H9 (cell line): ENCODE results near the gene SMYD2. TPM values are rescaled to one million over a fixed set of nuclear protein-coding genes. Genes with fewer than 3 reads are reported as not detected.

Experiments used
- DNase-seq: peaks from one replicate; pipeline ENCODE4 v3.0.0-alpha.2; 2017
- H2AFZ ChIP-seq: one replicate; pipeline ENCODE4 v1.6.1; 2013; ENCODE audit warnings: mild to moderate bottlenecking, low read length, control low read depth, moderate library complexity
- H2AK5ac ChIP-seq: 2 replicates; pipeline ENCODE4 v1.6.1; 2013; ENCODE audit warnings: low read length, control low read depth, mixed read lengths; ENCODE audit not compliant: insufficient read length
- H2BK120ac ChIP-seq: one replicate; pipeline ENCODE4 v1.6.1; 2013; ENCODE audit warnings: low read depth, mild to moderate bottlenecking, low read length, control low read depth, inconsistent platforms; ENCODE audit not compliant: poor library complexity, severe bottlenecking
- H2BK12ac ChIP-seq: 2 replicates; pipeline ENCODE4 v1.6.1; 2013; ENCODE audit warnings: low read length, control low read depth, mixed read lengths, low read depth; ENCODE audit not compliant: insufficient read length
- H2BK15ac ChIP-seq: 2 replicates; pipeline ENCODE4 v1.6.1; 2013; ENCODE audit warnings: low read depth, low read length, control low read depth
- H2BK20ac ChIP-seq: one replicate; pipeline ENCODE4 v1.6.1; 2013; ENCODE audit warnings: low read depth, mild to moderate bottlenecking, low read length, control low read depth, inconsistent platforms; ENCODE audit not compliant: poor library complexity, severe bottlenecking
- H2BK5ac ChIP-seq: 2 replicates; pipeline ENCODE4 v1.6.1; 2013; ENCODE audit warnings: low read length, control low read depth, mixed read lengths; ENCODE audit not compliant: insufficient read length
- H3K14ac ChIP-seq: 2 replicates; pipeline ENCODE4 v1.6.1; 2013; ENCODE audit warnings: low read length, control low read depth; ENCODE audit not compliant: insufficient read depth
- H3K18ac ChIP-seq: 2 replicates; pipeline ENCODE4 v1.6.1; 2013; ENCODE audit warnings: low read depth, mild to moderate bottlenecking, mixed read lengths, low read length, control low read depth; ENCODE audit not compliant: insufficient read length
- H3K23ac ChIP-seq: 2 replicates; pipeline ENCODE4 v1.6.1; 2013; ENCODE audit warnings: low read length, control low read depth, mixed read lengths, low read depth; ENCODE audit not compliant: insufficient read length
- H3K23me2 ChIP-seq: 2 replicates; pipeline ENCODE4 v1.6.1; 2013; ENCODE audit warnings: low read depth, mild to moderate bottlenecking, mixed read lengths, low read length, control low read depth; ENCODE audit not compliant: insufficient read length, poor library complexity, severe bottlenecking
- H3K27ac ChIP-seq: 2 replicates; pipeline ENCODE4 v1.5.1; 2013; ENCODE audit warnings: low read length, control low read depth, mixed read lengths, low read depth; ENCODE audit not compliant: insufficient read length
- H3K27me3 ChIP-seq: 2 replicates; pipeline ENCODE4 v1.6.1; 2013; ENCODE audit warnings: low read length, control low read depth, inconsistent platforms; ENCODE audit not compliant: insufficient read depth
- H3K4ac ChIP-seq: 2 replicates; pipeline ENCODE4 v1.6.1; 2013; ENCODE audit warnings: low read depth, mild to moderate bottlenecking, control low read depth, inconsistent platforms, low read length, moderate library complexity
- H3K4me1 ChIP-seq: 2 replicates; pipeline ENCODE4 v1.6.1; 2013; ENCODE audit warnings: low read length, control low read depth, inconsistent platforms; ENCODE audit not compliant: insufficient read depth
- H3K4me2 ChIP-seq: 2 replicates; pipeline ENCODE4 v1.6.1; 2013; ENCODE audit warnings: low read length, control low read depth, mixed read lengths; ENCODE audit not compliant: insufficient read length, insufficient read depth
- H3K56ac ChIP-seq: 2 replicates; pipeline ENCODE4 v1.6.1; 2013; ENCODE audit warnings: low read depth, mild to moderate bottlenecking, mixed read lengths, low read length, control low read depth; ENCODE audit not compliant: insufficient read length
- H3K79me1 ChIP-seq: 2 replicates; pipeline ENCODE4 v1.6.1; 2013; ENCODE audit warnings: low read depth, mild to moderate bottlenecking, moderate library complexity, low read length, control low read depth, inconsistent platforms; ENCODE audit not compliant: insufficient read depth, poor library complexity, severe bottlenecking
- H3K79me2 ChIP-seq: 2 replicates; pipeline ENCODE4 v1.6.1; 2013; ENCODE audit warnings: low read length, control low read depth, inconsistent platforms; ENCODE audit not compliant: insufficient read depth
- H3K9ac ChIP-seq: 2 replicates; pipeline ENCODE4 v1.6.1; 2013; ENCODE audit warnings: low read length, control low read depth, mixed read lengths; ENCODE audit not compliant: insufficient read length; ENCODE audit errors: extremely low read depth
- H3K9me3 ChIP-seq: one replicate; pipeline ENCODE4 v1.6.1; 2013; ENCODE audit warnings: low read depth, low read length, inconsistent platforms; ENCODE audit not compliant: control insufficient read depth
- H3T11ph ChIP-seq: one replicate; pipeline ENCODE4 v1.6.1; 2013; ENCODE audit warnings: mild to moderate bottlenecking, low read length, control low read depth, inconsistent platforms
- H4K20me1 ChIP-seq: one replicate; pipeline ENCODE4 v1.6.1; 2013; ENCODE audit not compliant: control insufficient read depth, insufficient read length, insufficient read depth
- H4K5ac ChIP-seq: 2 replicates; pipeline ENCODE4 v1.6.1; 2013; ENCODE audit warnings: low read depth, mild to moderate bottlenecking, mixed read lengths, low read length, control low read depth; ENCODE audit not compliant: insufficient read length
- H4K8ac ChIP-seq: replicated peaks from 2 replicates; pipeline ENCODE4 v1.6.1; 2013; ENCODE audit warnings: low read length, control low read depth, mixed read lengths, low read depth; ENCODE audit not compliant: insufficient read length
- H4K91ac ChIP-seq: 2 replicates; pipeline ENCODE4 v1.6.1; 2013; ENCODE audit warnings: low read depth, mild to moderate bottlenecking, moderate library complexity, mixed read lengths, low read length, control low read depth; ENCODE audit not compliant: insufficient read length
- H3K27ac Mint-ChIP-seq, 3 experiments: 2 replicates in 2 of 3; 3 replicates in 1 of 3; pipeline ENCODE4 v1.8.0; 2020 to 2021; ENCODE audit warnings: mixed read lengths in 3 of 3, mild to moderate bottlenecking in 1 of 3, moderate library complexity in 1 of 3
- H3K27me3 Mint-ChIP-seq: 2 replicates; pipeline ENCODE4 v1.8.0; 2021; ENCODE audit warnings: low read depth, mild to moderate bottlenecking, moderate library complexity, mixed read lengths
- H3K36me3 Mint-ChIP-seq, 3 experiments: 2 replicates in 2 of 3; 3 replicates in 1 of 3; pipeline ENCODE4 v1.8.0; 2020 to 2021; ENCODE audit warnings: low read depth in 3 of 3, mixed read lengths in 3 of 3; ENCODE audit not compliant: insufficient read depth in 1 of 3
- H3K4me1 Mint-ChIP-seq, 2 experiments: 2 replicates each; pipeline ENCODE4 v1.8.0; 2020; ENCODE audit warnings: mixed read lengths in 2 of 2
- H3K4me3 Mint-ChIP-seq, 2 experiments: 2 replicates in 1 of 2; 3 replicates in 1 of 2; pipeline ENCODE4 v1.8.0; 2020 to 2021; ENCODE audit warnings: mild to moderate bottlenecking in 2 of 2, mixed read lengths in 2 of 2, moderate library complexity in 1 of 2
- H3K9me3 Mint-ChIP-seq, 2 experiments: 2 replicates in 1 of 2; 3 replicates in 1 of 2; pipeline ENCODE4 v1.8.0; 2020; ENCODE audit warnings: mild to moderate bottlenecking in 2 of 2, mixed read lengths in 2 of 2, moderate library complexity in 1 of 2
- CTCF ChIP-seq: fragments of 200-600 bp; sonication (generic); conservative IDR thresholded peaks from 3 replicates; pipeline ENCODE4 v1.8.0; 2021; ENCODE audit warnings: antibody characterized with exemption, mild to moderate bottlenecking
- WGBS: extraction: QIAGEN DNeasy Blood & Tissue Kit; methylation state at CpG from one replicate; pipeline ENCODE4 v1.1.7; 2013; ENCODE audit warnings: missing lambda C conversion rate, low lambda C conversion rate, mixed read lengths; ENCODE audit not compliant: insufficient read length; ENCODE audit errors: extremely low coverage; 5-methylcytosine and 5-hydroxymethylcytosine counted together
- total RNA-seq: library from RNA; stranded (reverse); gene quantifications from 2 replicates; pipeline ENCODE4 v1.2.1, GENCODE V29; 2021

Gene SMYD2
- total RNA-seq, 1 experiment from 2014 or later, result 10.9 TPM

GRCh38 chr1:214285610-214286440, 4.9 kb downstream of the SMYD2 start:
- no peaks in the 10 kb centered on the region for H3K9me3 ChIP-seq
- H3T11ph ChIP-seq, result no peak overlapping the region
- Mint-ChIP-seq H3K4me1 (peaks cover 26 to 44% of the 10 kb centered on the region in 2 experiments), H3K9me3 (no peaks in the 10 kb centered on the region; a peak in 1 of 5 replicates), H3K4me3 (no peak overlapping the region), H3K27me3 (peaks cover 74% of the 10 kb centered on the region), H3K27ac (no peak overlapping the region; a peak in 1 of 7 replicates), H3K36me3 (no peaks in the 10 kb centered on the region)
- no peak overlapping the region for H2AK5ac ChIP-seq
- peaks cover 21% of the 10 kb centered on the region for H3K27me3 ChIP-seq
- H3K4me1 ChIP-seq, result peaks cover 8% of the 10 kb centered on the region; the same call in 1 of the 2 replicates
- no peak overlapping the region for H3K18ac ChIP-seq
- no CpG with 5 or more reads among the region's 7 CpGs for WGBS
- peaks cover 6% of the 10 kb centered on the region for H3K23me2 ChIP-seq
- H3K4ac ChIP-seq, result no peak overlapping the region
- no peak overlapping the region for H2BK20ac ChIP-seq
- H2BK12ac ChIP-seq, result no peak overlapping the region
- H4K8ac ChIP-seq, result no peak overlapping the region
- H2BK15ac ChIP-seq, result no peak overlapping the region
- H3K79me1 ChIP-seq, result no peaks in the 10 kb centered on the region
- H4K91ac ChIP-seq, result no peak overlapping the region
- no peak overlapping the region for H3K4me2 ChIP-seq
- no peak overlapping the region for H2AFZ ChIP-seq
- no peak overlapping the region for H3K9ac ChIP-seq
- no peak overlapping the region for H2BK120ac ChIP-seq
- no peaks in the 10 kb centered on the region for H3K79me2 ChIP-seq
- H3K56ac ChIP-seq, result no peak overlapping the region
- TF ChIP-seq CTCF, result no peak
- no peak overlapping the region for H4K5ac ChIP-seq
- H4K20me1 ChIP-seq, result no peaks in the 10 kb centered on the region
- no peak for DNase-seq
- H3K23ac ChIP-seq, result no peak overlapping the region
- H2BK5ac ChIP-seq, result no peak overlapping the region
- no peak overlapping the region for H3K14ac ChIP-seq
- no peak overlapping the region for H3K27ac ChIP-seq
